ENCODE results near the gene KBTBD4. TPM values are rescaled to one million over a fixed set of nuclear protein-coding genes. Genes with fewer than 3 reads are reported as not detected.

Gene KBTBD4
- 21.7 and 22.9 TPM in 2 replicates for total RNA-seq

GRCh38 chr11:47578524-47579494 lies at the start of gene KBTBD4, which contains the start of gene NDUFS3:
TSS of gene KBTBD4 (minus strand) at chr11:47578970. CDS start at chr11:47578951, 19 bp downstream.
TSS of gene NDUFS3 (plus strand) at chr11:47579074. CDS start at chr11:47579092, 18 bp downstream.

GRCh38 chr11:47593934-47594855 lies 15.4 kb upstream of the KBTBD4 start, which contains the start of gene C1QTNF4:
TSS of gene C1QTNF4 (minus strand) at chr11:47594411. CDS start at chr11:47590810, 3,601 bp downstream.

GRCh38 chr11:47586098-47586855 lies 7.5 kb upstream of the KBTBD4 start, which contains the start of gene FAM180B:
TSS of gene FAM180B (plus strand) at chr11:47586678. CDS start at chr11:47586769, 91 bp downstream.

GRCh38 chr11:47565340-47566148 lies 13.2 kb downstream of the KBTBD4 start, which contains the start of gene PTPMT1:
TSS of gene PTPMT1 (plus strand) at chr11:47565599. CDS start at chr11:47565623, 24 bp downstream.

GRCh38 chr11:47552566-47553405 lies 26.0 kb downstream of the KBTBD4 start, which contains the start of gene CELF1:
TSS of gene CELF1 (minus strand) at chr11:47553132. CDS start at chr11:47499523, 53,609 bp downstream.

Small RNA genes within 50 kb of the gene (small RNA-seq; reads per million reads assigned to genes)
- gene RN7SL652P = not detected
- not detected for gene RNU5E-10P

Other genes starting within 250 kb of the KBTBD4 start
- gene MYBPC3, start 226.3 kb downstream of the KBTBD4 start, total RNA-seq = not detected in 2 replicates
- not detected in 2 replicates for gene SPI1, start 200.4 kb downstream of the KBTBD4 start, total RNA-seq
- 51.4 and 68.4 TPM in 2 replicates for gene SLC39A13, start 170.4 kb downstream of the KBTBD4 start, total RNA-seq
- gene PSMC3, start 152.5 kb downstream of the KBTBD4 start, total RNA-seq = 138 and 145 TPM in 2 replicates
- gene RAPSN, start 129.8 kb downstream of the KBTBD4 start, total RNA-seq = 0.20 TPM in 1 of 2 replicates, not detected in the other
- 80.5 and 121 TPM in 2 replicates for gene CELF1, start 25.8 kb downstream of the KBTBD4 start, total RNA-seq
- gene PTPMT1, start 13.4 kb downstream of the KBTBD4 start, total RNA-seq = 42.4 and 50.3 TPM in 2 replicates
- gene NDUFS3, start 104 bp upstream of the KBTBD4 start, total RNA-seq = 71.7 and 73.9 TPM in 2 replicates
- 0.37 TPM in 1 of 2 replicates, not detected in the other for gene FAM180B, start 7.7 kb upstream of the KBTBD4 start, total RNA-seq
- gene C1QTNF4, start 15.4 kb upstream of the KBTBD4 start, total RNA-seq = under 0.01 and 0.20 TPM in 2 replicates
- gene MTCH2, start 63.6 kb upstream of the KBTBD4 start, total RNA-seq = 73.9 and 78.2 TPM in 2 replicates
- gene AGBL2, start 136.4 kb upstream of the KBTBD4 start, total RNA-seq = 0.37 and 2.9 TPM in 2 replicates
- gene FNBP4, start 188.4 kb upstream of the KBTBD4 start, total RNA-seq = 75.0 and 100 TPM in 2 replicates